Panc1 (cell line): ENCODE data around the gene CELF2. TPM values are rescaled to one million over a fixed set of nuclear protein-coding genes. Genes with fewer than 3 reads are reported as not detected.

Source experiments
- ATAC-seq: fragments of 200-7000 bp; cut with Tn5 transposase; 2 replicates; pipeline ENCODE4 v1.9.1; 2020; ENCODE audit warnings: mild to moderate bottlenecking, moderate library complexity
- BruUV-seq: library from RNA; stranded (reverse); fragments of 400-500 nt; replicated peaks from 2 replicates; lab custom pipeline; 2021; lab: Mats Ljungman, UMichigan
- CTCF ChIA-PET: fragments of 300-600 bp; sonication (Branson Sonifier 250); formaldehyde crosslinking; loops from one replicate; lab custom pipeline; 2022; ENCODE audit warnings: antibody characterized with exemption; lab: Charles Lee
- POLR2A ChIA-PET: fragments of 300-600 bp; sonication (Branson Sonifier 250); formaldehyde crosslinking; loops from one replicate; lab custom pipeline; 2022; ENCODE audit warnings: antibody characterized with exemption; lab: Charles Lee
- DNase-seq: peaks from one replicate; pipeline ENCODE4 v3.0.0-alpha.2; 2010; ENCODE audit warnings: low read depth, low spot score
- H3K27ac ChIP-seq: 2 replicates; pipeline ENCODE4 v1.5.1; 2011; ENCODE audit warnings: mild to moderate bottlenecking, low read length, inconsistent platforms
- H3K27me3 ChIP-seq: fragments of 200-500 bp; sonication (Bioruptor generic); 2 replicates; pipeline ENCODE4 v1.6.0; 2014; ENCODE audit warnings: low read length, inconsistent platforms; ENCODE audit not compliant: control insufficient read depth, insufficient read depth
- H3K36me3 ChIP-seq: fragments of 200-500 bp; sonication (Bioruptor generic); 2 replicates; pipeline ENCODE4 v1.5.1; 2014; ENCODE audit warnings: inconsistent platforms, mild to moderate bottlenecking, low read length, moderate library complexity; ENCODE audit not compliant: control insufficient read depth, insufficient read depth
- H3K4me1 ChIP-seq: 2 replicates; pipeline ENCODE4 v1.5.1; 2011; ENCODE audit warnings: inconsistent platforms, mild to moderate bottlenecking, low read length, moderate library complexity; ENCODE audit not compliant: control insufficient read depth, insufficient read depth
- H3K4me3 ChIP-seq, 2 experiments: 2 replicates each; pipeline ENCODE4 v1.5.1; 2011 to 2012; ENCODE audit warnings: low read depth in 2 of 2, low read length in 2 of 2, mild to moderate bottlenecking in 2 of 2, inconsistent platforms in 1 of 2, moderate library complexity in 1 of 2
- H3K9me3 ChIP-seq: fragments of 200-500 bp; sonication (Bioruptor generic); 2 replicates; pipeline ENCODE4 v1.5.1; 2014; ENCODE audit warnings: low read depth, mild to moderate bottlenecking, inconsistent platforms, low read length, moderate library complexity; ENCODE audit not compliant: control insufficient read depth, insufficient read depth
- CTCF ChIP-seq: fragments of 450-650 bp; IDR thresholded peaks from 2 replicates; pipeline ENCODE4 v1.5.1; 2017; ENCODE audit warnings: mild to moderate bottlenecking
- POLR2AphosphoS5 ChIP-seq: IDR thresholded peaks from 2 replicates; pipeline ENCODE4 v1.6.1; 2012; ENCODE audit warnings: mild to moderate bottlenecking, low read depth, low read length, moderate library complexity
- REST ChIP-seq, 2 experiments: IDR thresholded peaks; 2 replicates each; pipeline ENCODE4 v1.6.1; 2011 to 2012; ENCODE audit warnings: low read depth in 2 of 2, control low read depth in 1 of 2, low read length in 1 of 2, mild to moderate bottlenecking in 1 of 2, moderate library complexity in 1 of 2; ENCODE audit not compliant: insufficient read depth in 1 of 2
- SIN3A ChIP-seq: IDR thresholded peaks from 2 replicates; pipeline ENCODE4 v1.6.1; 2012; ENCODE audit warnings: low read depth, mild to moderate bottlenecking, low read length, moderate library complexity, borderline replicate concordance; ENCODE audit not compliant: insufficient read depth
- TCF7L2 ChIP-seq: IDR thresholded peaks from 2 replicates; pipeline ENCODE4 v1.6.1; 2011; ENCODE audit warnings: mild to moderate bottlenecking, low read depth, low read length, inconsistent platforms
- in situ Hi-C: cut with HindIII; loops from 2 replicates; pipeline ENCODE4 v1.10.0; 2016; ENCODE audit warnings: low sequenced_read_pairs, low pct_unique_long_range_greater_than_20kb
- intact Hi-C: fragments of 100-400 bp; cut with micrococcal nuclease; formaldehyde crosslinking; loops from one replicate; pipeline ENCODE4 v1.10.0; 2022; ENCODE audit not compliant: unreplicated experiment
- total RNA-seq: library from RNA; stranded (reverse); gene quantifications from one replicate; pipeline ENCODE4 v1.2.1, GENCODE V29; 2021; ENCODE audit not compliant: unreplicated experiment

CELF2 gene
- total RNA-seq, 1 experiment from 2014 or later = 0.44 TPM

- ATAC-seq = no peak
- CTCF ChIA-PET = no interaction called here
- TF ChIP-seq SIN3A (no peak), POLR2AphosphoS5 (no peak), TCF7L2 (no peak), REST (IDR thresholded peaks at IDR 0.05; ENCODE audit: insufficient read depth in 1 of 2, low read depth in 2 of 2, low read length in 1 of 2) (no peak), CTCF (no peak)
- BruUV-seq = no TSS peak
- H3K27ac ChIP-seq = no peak overlapping the region
- in situ Hi-C loops (no loop called here), intact Hi-C loops (no loop called here)
- no peak for DNase-seq
- no peaks in the 10 kb centered on the region for H3K27me3 ChIP-seq
- H3K4me3 ChIP-seq = no peak overlapping the region
- no peaks in the 10 kb centered on the region for H3K4me1 ChIP-seq
- no peaks in the 10 kb centered on the region for H3K36me3 ChIP-seq
- POLR2A ChIA-PET = no interaction called here
- no peaks in the 10 kb centered on the region for H3K9me3 ChIP-seq
Observed at GRCh38 chr10:11006428-11006825, 11.2 kb upstream of the CELF2 start.

- no peak for ATAC-seq
- intact Hi-C loops = no loop called here
- BruUV-seq = no TSS peak
- Histone ChIP-seq H3K4me1 (no peaks in the 10 kb centered on the region), H3K27ac (no peak overlapping the region), H3K9me3 (no peaks in the 10 kb centered on the region), H3K27me3 (no peaks in the 10 kb centered on the region), H3K36me3 (no peaks in the 10 kb centered on the region), H3K4me3 (no peak overlapping the region)
- ChIA-PET POLR2A (no interaction called here), CTCF (no interaction called here)
- DNase-seq = no peak
- TF ChIP-seq REST (IDR thresholded peaks at IDR 0.05; ENCODE audit: insufficient read depth in 1 of 2, low read depth in 2 of 2, low read length in 1 of 2) (no peak), TCF7L2 (no peak), POLR2AphosphoS5 (no peak), CTCF (no peak), SIN3A (no peak)
- in situ Hi-C loops = no loop called here
Observed at GRCh38 chr10:11007476-11008020, 10.1 kb upstream of the CELF2 start.
